Vagina (tissue), 2 donors: ENCODE data around the gene CETN2. TPM values are rescaled to one million over a fixed set of nuclear protein-coding genes. Genes with fewer than 3 reads are reported as not detected.

Experiments used
- DNase-seq, 2 donors: peaks; one replicate each; pipeline ENCODE4 v3.0.0-alpha.2; 2017; ENCODE audit errors: extremely low spot score in 2 of 2
- H3K27ac ChIP-seq: fragments of 200-600 bp; sonication (generic); one replicate; pipeline ENCODE4 v1.5.1; 2019
- H3K27me3 ChIP-seq: fragments of 200-600 bp; sonication (generic); one replicate; pipeline ENCODE4 v1.5.1; 2019
- H3K36me3 ChIP-seq, 2 donors: fragments of 200-600 bp; sonication (generic); one replicate each; pipeline ENCODE4 v1.5.1; 2017 to 2019
- H3K4me1 ChIP-seq: fragments of 200-600 bp; sonication (generic); one replicate; pipeline ENCODE4 v1.5.1; 2019
- H3K4me3 ChIP-seq, 2 donors: fragments of 200-600 bp; sonication (generic); 1 replicate in 1 of 2; 2 replicates in 1 of 2; pipeline ENCODE4 v1.5.1; 2016 to 2019
- H3K9me3 ChIP-seq: fragments of 200-600 bp; sonication (generic); one replicate; pipeline ENCODE4 v1.5.1; 2019
- POLR2A ChIP-seq, 2 donors: fragments of 450-650 bp; IDR thresholded peaks; one replicate each; pipeline ENCODE4 v1.6.1; 2017; ENCODE audit warnings: antibody characterized with exemption in 2 of 2, mild to moderate bottlenecking in 2 of 2, moderate library complexity in 2 of 2
- POLR2AphosphoS5 ChIP-seq, 2 donors: sonication (generic); formaldehyde crosslinking; IDR thresholded peaks; one replicate each; pipeline ENCODE4 v1.9.0; 2017; ENCODE audit warnings: antibody characterized with exemption in 2 of 2, mild to moderate bottlenecking in 2 of 2, low read depth in 1 of 2; ENCODE audit not compliant: insufficient read depth in 1 of 2
- intact Hi-C: fragments of 100-400 bp; cut with DNase I; formaldehyde crosslinking; loops from one replicate; pipeline ENCODE4 v1.15.1; 2023
- total RNA-seq: library from RNA; depleted of rRNA; stranded (reverse); fragments of >200 nt; gene quantifications from one replicate; pipeline ENCODE4 v1.2.3, GENCODE V29; 2016
- TF ChIP-seq, protein P1 (sequence below), 3 experiments: fragments of 450-650 bp in 2 of 3; fragments of 200-600 bp in 1 of 3; sonication (generic) in 1 of 3; IDR thresholded peaks; one replicate each; pipeline ENCODE4 v1.5.1; 2017 to 2019; ENCODE audit warnings: antibody characterized with exemption in 3 of 3, mild to moderate bottlenecking in 2 of 3, moderate library complexity in 2 of 3

CETN2 gene
- total RNA-seq, 1 donor from 2014 or later = 24.6 TPM

DNA sequence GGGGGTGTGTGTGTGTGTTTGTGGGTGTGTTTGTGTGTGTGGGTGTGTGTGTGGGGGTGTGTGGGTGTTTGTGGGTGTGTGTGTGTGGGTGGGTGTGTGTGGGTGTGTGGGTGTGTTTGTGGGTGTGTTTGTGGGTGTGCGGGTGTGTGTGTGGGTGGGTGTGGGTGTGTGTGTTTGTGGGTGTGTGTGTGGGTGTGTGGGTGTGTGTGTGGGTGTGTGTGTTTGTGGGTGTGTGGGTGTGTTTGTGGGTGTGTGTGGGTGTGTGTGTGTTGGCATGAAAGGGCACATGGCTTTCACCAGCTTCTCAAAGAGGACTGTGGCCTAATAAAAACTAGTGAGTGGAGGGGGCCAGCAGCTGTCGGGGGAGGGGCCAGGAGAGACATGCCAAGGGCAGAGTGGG, 42.0 kb upstream of the CETN2 start:
- TF ChIP-seq POLR2AphosphoS5 (IDR thresholded peaks at IDR 0.05; ENCODE audit: insufficient read depth in 1 of 2, low read depth in 1 of 2) = no peak
- Histone ChIP-seq H3K27ac (no peak overlapping the region), H3K36me3 (peaks cover 0 to 9% of the 10 kb centered on the region in 2 donors), H3K4me3 (no peak overlapping the region), H3K27me3 (no peaks in the 10 kb centered on the region), H3K9me3 (no peaks in the 10 kb centered on the region), H3K4me1 (no peaks in the 10 kb centered on the region)
- intact Hi-C loops = no loop called here
- no peak for DNase-seq

GRCh38 chrX:152871260-152871659, 40.7 kb upstream of the CETN2 start:
- TF ChIP-seq, protein P1, sequence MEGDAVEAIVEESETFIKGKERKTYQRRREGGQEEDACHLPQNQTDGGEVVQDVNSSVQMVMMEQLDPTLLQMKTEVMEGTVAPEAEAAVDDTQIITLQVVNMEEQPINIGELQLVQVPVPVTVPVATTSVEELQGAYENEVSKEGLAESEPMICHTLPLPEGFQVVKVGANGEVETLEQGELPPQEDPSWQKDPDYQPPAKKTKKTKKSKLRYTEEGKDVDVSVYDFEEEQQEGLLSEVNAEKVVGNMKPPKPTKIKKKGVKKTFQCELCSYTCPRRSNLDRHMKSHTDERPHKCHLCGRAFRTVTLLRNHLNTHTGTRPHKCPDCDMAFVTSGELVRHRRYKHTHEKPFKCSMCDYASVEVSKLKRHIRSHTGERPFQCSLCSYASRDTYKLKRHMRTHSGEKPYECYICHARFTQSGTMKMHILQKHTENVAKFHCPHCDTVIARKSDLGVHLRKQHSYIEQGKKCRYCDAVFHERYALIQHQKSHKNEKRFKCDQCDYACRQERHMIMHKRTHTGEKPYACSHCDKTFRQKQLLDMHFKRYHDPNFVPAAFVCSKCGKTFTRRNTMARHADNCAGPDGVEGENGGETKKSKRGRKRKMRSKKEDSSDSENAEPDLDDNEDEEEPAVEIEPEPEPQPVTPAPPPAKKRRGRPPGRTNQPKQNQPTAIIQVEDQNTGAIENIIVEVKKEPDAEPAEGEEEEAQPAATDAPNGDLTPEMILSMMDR (IDR thresholded peaks at IDR 0.05) = no peak
- TF ChIP-seq POLR2A (IDR thresholded peaks at IDR 0.05) (no peak), POLR2AphosphoS5 (IDR thresholded peaks at IDR 0.05; ENCODE audit: insufficient read depth in 1 of 2, low read depth in 1 of 2) (no peak)
- H3K27me3 ChIP-seq = no peaks in the 10 kb centered on the region
- DNase-seq = no peak
- peaks cover 0 to 13% of the 10 kb centered on the region in 2 donors for H3K36me3 ChIP-seq
- H3K4me3 ChIP-seq = no peak overlapping the region
- no peak overlapping the region for H3K27ac ChIP-seq
- no peaks in the 10 kb centered on the region for H3K9me3 ChIP-seq
- H3K4me1 ChIP-seq = no peaks in the 10 kb centered on the region
- intact Hi-C loops = no loop called here

DNA sequence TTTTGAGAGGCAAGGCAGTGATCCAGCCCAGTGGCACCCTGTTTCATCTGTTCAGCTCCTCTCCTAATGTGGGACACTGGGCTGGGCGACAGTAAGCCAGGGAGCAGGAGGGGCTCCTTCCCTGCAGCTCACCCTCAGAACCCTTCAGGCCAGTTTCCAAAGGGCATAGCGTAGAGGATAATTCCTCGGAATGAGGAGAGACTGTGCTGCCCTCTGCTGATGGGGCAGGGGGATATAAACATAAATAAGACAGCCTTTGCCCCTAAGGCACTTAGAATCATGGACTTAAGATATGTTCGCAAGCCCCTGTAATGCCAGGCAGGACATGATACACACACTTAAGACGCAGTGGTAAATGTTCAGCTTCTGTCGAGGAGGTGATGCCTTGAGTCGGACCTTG, 39.4 kb upstream of the CETN2 start:
- Histone ChIP-seq H3K36me3 (peaks cover 0 to 13% of the 10 kb centered on the region in 2 donors), H3K27ac (no peak overlapping the region)
- intact Hi-C loops = no loop called here

DNA sequence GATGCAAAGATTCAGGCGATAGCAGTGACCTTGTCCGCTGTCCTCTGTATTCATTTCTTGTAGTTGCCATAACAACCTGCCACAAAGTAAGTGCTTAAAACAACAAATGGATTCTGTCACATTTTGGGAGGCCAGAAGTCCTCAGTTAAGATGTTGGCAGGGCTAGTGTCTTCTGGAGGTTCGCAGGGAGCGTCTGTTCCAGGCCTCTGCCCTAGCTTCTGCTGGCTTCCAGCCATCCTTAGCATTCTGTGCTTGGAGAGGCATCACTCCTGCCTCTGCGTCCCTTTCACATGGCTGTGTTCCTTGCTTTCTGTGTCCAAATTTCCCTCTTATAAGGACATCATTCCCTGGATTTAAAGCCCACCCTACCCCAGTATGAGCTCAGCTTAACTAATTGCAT, 35.8 kb upstream of the CETN2 start:
- no peak for DNase-seq
- intact Hi-C loops = no loop called here
- no peak overlapping the region for H3K27ac ChIP-seq
- H3K4me1 ChIP-seq = no peaks in the 10 kb centered on the region
- H3K4me3 ChIP-seq = no peak overlapping the region
- TF ChIP-seq, protein P1 (IDR thresholded peaks at IDR 0.05) = no peak
- TF ChIP-seq POLR2AphosphoS5 (IDR thresholded peaks at IDR 0.05; ENCODE audit: insufficient read depth in 1 of 2, low read depth in 1 of 2) (no peak), POLR2A (IDR thresholded peaks at IDR 0.05) (no peak)
- no peaks in the 10 kb centered on the region for H3K27me3 ChIP-seq
- H3K36me3 ChIP-seq = peaks cover 0 to 13% of the 10 kb centered on the region in 2 donors
- no peaks in the 10 kb centered on the region for H3K9me3 ChIP-seq

More for the DNA sequence above, 39.4 kb upstream of the CETN2 start:
- Histone ChIP-seq H3K4me3 (no peak overlapping the region), H3K4me1 (no peaks in the 10 kb centered on the region), H3K9me3 (no peaks in the 10 kb centered on the region), H3K27me3 (no peaks in the 10 kb centered on the region)
- DNase-seq = no peak
- TF ChIP-seq POLR2A (IDR thresholded peaks at IDR 0.05) = no peak
- no peak for TF ChIP-seq POLR2AphosphoS5 (IDR thresholded peaks at IDR 0.05; ENCODE audit: insufficient read depth in 1 of 2, low read depth in 1 of 2)
- TF ChIP-seq, protein P1 (IDR thresholded peaks at IDR 0.05) = no peak

DNA sequence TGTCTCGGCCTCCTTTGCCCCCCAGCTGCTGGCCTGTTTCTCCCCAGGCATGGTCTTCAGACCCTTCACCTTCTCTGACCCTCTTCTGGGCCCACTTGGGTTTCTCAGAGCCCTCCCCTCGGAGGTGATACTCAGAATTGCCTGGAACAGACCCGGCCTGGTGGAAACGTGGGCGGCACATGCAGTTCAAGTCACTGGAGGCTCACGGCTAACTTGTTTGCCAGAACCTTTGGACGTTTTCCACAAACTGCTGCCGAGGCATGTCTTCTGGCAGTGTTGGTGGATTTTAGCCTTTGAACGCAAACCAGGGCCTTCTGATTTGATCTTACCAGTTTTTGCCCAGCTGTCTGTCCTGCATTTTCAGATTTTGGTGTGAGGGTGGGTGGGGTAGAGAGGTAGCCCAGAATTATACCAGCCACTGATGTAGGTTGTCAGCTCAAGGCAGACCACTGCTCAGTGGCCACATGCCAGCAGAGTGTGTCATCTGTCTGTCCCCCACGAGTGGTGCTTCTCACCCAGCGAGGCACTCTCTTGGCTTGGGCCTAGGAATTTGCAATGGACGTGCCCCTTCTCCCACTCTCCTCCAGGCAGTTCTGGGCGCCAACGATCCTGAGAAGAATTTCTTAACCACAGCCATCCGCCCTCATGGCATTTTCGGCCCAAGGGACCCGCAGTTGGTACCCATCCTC, 34.8 kb upstream of the CETN2 start:
- Histone ChIP-seq H3K4me3 (no peak overlapping the region), H3K9me3 (no peaks in the 10 kb centered on the region), H3K4me1 (no peaks in the 10 kb centered on the region), H3K27me3 (no peaks in the 10 kb centered on the region), H3K27ac (no peak overlapping the region), H3K36me3 (peaks cover 0 to 13% of the 10 kb centered on the region in 2 donors)
- DNase-seq = no peak
- TF ChIP-seq, protein P1 (IDR thresholded peaks at IDR 0.05) = no peak
- TF ChIP-seq POLR2AphosphoS5 (IDR thresholded peaks at IDR 0.05; ENCODE audit: insufficient read depth in 1 of 2, low read depth in 1 of 2) (no peak), POLR2A (IDR thresholded peaks at IDR 0.05) (no peak)
- intact Hi-C loops = no loop called here
